Neural progenitor cell (in vitro differentiated cells): ENCODE measurements around the gene TRAK1.

Experiments used
- CTCF ChIP-seq: fragments of 200-600 bp; sonication (generic); IDR thresholded peaks from 2 replicates; pipeline ENCODE4 v1.5.1; 2017; ENCODE audit warnings: antibody characterized with exemption, mild to moderate bottlenecking
- EZH2 ChIP-seq: fragments of 200-600 bp; sonication (generic); IDR thresholded peaks from 2 replicates; pipeline ENCODE4 v1.6.1; 2017; ENCODE audit warnings: antibody characterized with exemption, mild to moderate bottlenecking, moderate library complexity

GRCh38 chr3:42149975-42150374 lies 58.8 kb downstream of the TRAK1 start:
- no peak for TF ChIP-seq CTCF
- TF ChIP-seq EZH2 = no peak
